ENCODE data around the gene ITPKC.

GRCh38 chr19:40717325-40717879 lies 490 bp downstream of the ITPKC start:
- TF ChIP-seq CTCF (IDR thresholded peaks at IDR 0.05 in 2 of 3, conservative IDR thresholded peaks at IDR 0.05 in 1 of 3; ENCODE audit: control insufficient read depth in 2 of 3, extremely low read depth in 1 of 3, insufficient read depth in 1 of 3, low read depth in 3 of 3, low read length in 3 of 3) = no peak
- no peak for TF ChIP-seq JUND (IDR thresholded peaks at IDR 0.05; ENCODE audit: low read depth, low read length)
- no peak for TF ChIP-seq MAX (IDR thresholded peaks at IDR 0.05; ENCODE audit: low read depth, low read length)
- no peak for TF ChIP-seq POLR2A (IDR thresholded peaks at IDR 0.05; ENCODE audit: low read depth, low read length)
- no peak for TF ChIP-seq HCFC1 (IDR thresholded peaks at IDR 0.05; ENCODE audit: low read length)
- no peak; the same call in 1 of the 2 replicates for TF ChIP-seq LARP7 (IDR thresholded peaks at IDR 0.05)
- TF ChIP-seq TAF1 (IDR thresholded peaks at IDR 0.05; ENCODE audit: borderline replicate concordance, low read depth, low read length) = no peak
- TF ChIP-seq POLR2AphosphoS5 (IDR thresholded peaks at IDR 0.05; ENCODE audit: low read length) = no peak
- TF ChIP-seq ZNF592 (IDR thresholded peaks at IDR 0.05) = no peak
- no peak for TF ChIP-seq EZH2 (IDR thresholded peaks at IDR 0.05; ENCODE audit: borderline replicate concordance, control insufficient read depth, low read depth, low read length)
- no peak for TF ChIP-seq NRF1 (conservative IDR thresholded peaks at IDR 0.05; ENCODE audit: low read depth, low read length)
- no peak for TF ChIP-seq ZZZ3 (IDR thresholded peaks at IDR 0.05; ENCODE audit: control insufficient read depth, insufficient read length, low read depth)
- TF ChIP-seq NR2C2 (IDR thresholded peaks at IDR 0.05; ENCODE audit: borderline replicate concordance, control insufficient read depth, insufficient read length, low read depth) = no peak

Data from GM12878 (cell line).